ENCODE results near the gene SKA1.

SKA1 gene

GRCh38 chr18:50374753-50375391, at the start of gene SKA1:
Gene SKA1 (plus strand): TSS chr18:50375046. CDS start chr18:50375831, 785 bp downstream.
- DNase-seq: peak; percentile 95

GRCh38 chr18:50327983-50328382, 46.9 kb upstream of the SKA1 start:
- DNase-seq: no peak

GRCh38 chr18:50330176-50330575, 44.7 kb upstream of the SKA1 start:
- no peak for DNase-seq

- no peak for DNase-seq
Measured at GRCh38 chr18:50331691-50332090, 43.2 kb upstream of the SKA1 start.

GRCh38 chr18:50334546-50335152, 40.2 kb upstream of the SKA1 start:
- no peak for DNase-seq

- no peak for DNase-seq
Measured at GRCh38 chr18:50338122-50338521, 36.7 kb upstream of the SKA1 start.

GRCh38 chr18:50338715-50339114, 36.1 kb upstream of the SKA1 start:
- no peak for DNase-seq

GRCh38 chr18:50340078-50340477, 34.8 kb upstream of the SKA1 start:
- no peak for DNase-seq

GRCh38 chr18:50341443-50341842, 33.4 kb upstream of the SKA1 start:
- no peak for DNase-seq

GRCh38 chr18:50350699-50351098, 24.1 kb upstream of the SKA1 start:
- DNase-seq: no peak

GRCh38 chr18:50356036-50356945, 18.6 kb upstream of the SKA1 start:
- peak; percentile 88 for DNase-seq

GRCh38 chr18:50358844-50359243, 16.0 kb upstream of the SKA1 start:
- DNase-seq: no peak

- no peak for DNase-seq
Measured at GRCh38 chr18:50359806-50360205, 15.0 kb upstream of the SKA1 start.

- no peak for DNase-seq
Measured at GRCh38 chr18:50360611-50361010, 14.2 kb upstream of the SKA1 start.

- DNase-seq: no peak
Measured at GRCh38 chr18:50369672-50370071, 5.2 kb upstream of the SKA1 start.

- peak; percentile 68 for DNase-seq
Measured at GRCh38 chr18:50372743-50373142, 2.1 kb upstream of the SKA1 start.

- DNase-seq: no peak
Measured at GRCh38 chr18:50373561-50374219, 1.2 kb upstream of the SKA1 start.

- DNase-seq: no peak
Measured at GRCh38 chr18:50374220-50374752, 560 bp upstream of the SKA1 start.

GRCh38 chr18:50377061-50377798, 2.4 kb downstream of the SKA1 start:
- no peak for DNase-seq

- no peak for DNase-seq
Measured at GRCh38 chr18:50388988-50389387, 14.1 kb downstream of the SKA1 start.

- DNase-seq: no peak
Measured at GRCh38 chr18:50393802-50394201, 19.0 kb downstream of the SKA1 start.

- no peak for DNase-seq
Measured at GRCh38 chr18:50395093-50395492, 20.2 kb downstream of the SKA1 start.

Data from GF-D8 (cell line).